HG03025 (cell line): ENCODE measurements around the gene COG5.

Source experiments
- ATAC-seq: cut with Tn5 transposase; IDR thresholded peaks from one replicate; pipeline ENCODE4 v1.9.1; 2021; ENCODE audit warnings: mild to moderate bottlenecking, moderate library complexity; ENCODE audit not compliant: unreplicated experiment, low FRiP score

The COG5 gene

GRCh38 chr7:107206706-107207105, 357.0 kb downstream of the COG5 start:
- no peak for ATAC-seq

GRCh38 chr7:107206136-107206535, 357.6 kb downstream of the COG5 start:
- ATAC-seq = no peak

GRCh38 chr7:107203607-107204006, 360.1 kb downstream of the COG5 start:
- ATAC-seq = no peak

GRCh38 chr7:107201795-107202450, 361.8 kb downstream of the COG5 start:
- ATAC-seq = no peak

GRCh38 chr7:107196834-107197610, 366.7 kb downstream of the COG5 start:
- no peak for ATAC-seq

- ATAC-seq = no peak
These were observed 369.7 kb downstream of the COG5 start for GRCh38 chr7:107194052-107194451.

- no peak for ATAC-seq
These were observed 373.6 kb downstream of the COG5 start for GRCh38 chr7:107190090-107190489.

- ATAC-seq = no peak
These were observed 375.9 kb downstream of the COG5 start for GRCh38 chr7:107187774-107188173.

- no peak for ATAC-seq
These were observed 377.5 kb downstream of the COG5 start for GRCh38 chr7:107186240-107186639.

- no peak for ATAC-seq
These were observed 378.0 kb downstream of the COG5 start for GRCh38 chr7:107185716-107186115.

- ATAC-seq = no peak
These were observed 382.5 kb downstream of the COG5 start for GRCh38 chr7:107181172-107181571.

- ATAC-seq = no peak
These were observed 383.3 kb downstream of the COG5 start for GRCh38 chr7:107180378-107180777.

- ATAC-seq = no peak
These were observed 384.2 kb downstream of the COG5 start for GRCh38 chr7:107179326-107180164.

GRCh38 chr7:107173691-107174406, 389.9 kb downstream of the COG5 start:
- peak; percentile 64 for ATAC-seq

- no peak for ATAC-seq
These were observed 390.5 kb downstream of the COG5 start for GRCh38 chr7:107173191-107173590.

GRCh38 chr7:107172276-107173032, 391.3 kb downstream of the COG5 start:
- no peak for ATAC-seq

GRCh38 chr7:107171496-107171895, 392.2 kb downstream of the COG5 start:
- no peak for ATAC-seq

- no peak for ATAC-seq
These were observed 393.4 kb downstream of the COG5 start for GRCh38 chr7:107170051-107170915.
